ENCODE measurements around the gene CHURC1.

The CHURC1 gene

DNA sequence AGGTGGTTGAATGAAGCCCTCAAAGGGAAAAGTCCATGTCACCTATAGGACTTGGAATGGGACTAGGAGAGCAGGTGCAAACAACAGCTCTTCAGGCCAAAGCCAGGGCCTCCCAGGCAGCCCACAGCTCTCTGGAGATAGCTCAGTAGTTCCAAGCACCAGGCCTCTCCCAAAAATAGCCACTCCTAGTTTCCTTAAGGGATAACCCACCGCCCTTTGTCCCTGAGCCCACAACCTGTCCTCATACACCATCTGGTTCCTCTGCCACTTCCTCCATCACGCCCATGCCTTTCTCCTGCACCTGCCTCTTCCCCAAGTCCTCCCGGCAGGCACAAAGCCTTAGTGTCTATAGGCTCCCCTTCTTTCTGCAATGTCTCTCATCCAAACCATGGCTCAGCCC, 55.8 kb downstream of the CHURC1 start:
- no peak overlapping the region for H3K4me3 ChIP-seq (replicated peaks; ENCODE audit: low read depth, low read length)
- DNase-seq (ENCODE audit: extremely low read depth, low read depth): no peak
- no peak for TF ChIP-seq CTCF (IDR thresholded peaks at IDR 0.05; ENCODE audit: low read depth, low read length, missing control alignments)

DNA sequence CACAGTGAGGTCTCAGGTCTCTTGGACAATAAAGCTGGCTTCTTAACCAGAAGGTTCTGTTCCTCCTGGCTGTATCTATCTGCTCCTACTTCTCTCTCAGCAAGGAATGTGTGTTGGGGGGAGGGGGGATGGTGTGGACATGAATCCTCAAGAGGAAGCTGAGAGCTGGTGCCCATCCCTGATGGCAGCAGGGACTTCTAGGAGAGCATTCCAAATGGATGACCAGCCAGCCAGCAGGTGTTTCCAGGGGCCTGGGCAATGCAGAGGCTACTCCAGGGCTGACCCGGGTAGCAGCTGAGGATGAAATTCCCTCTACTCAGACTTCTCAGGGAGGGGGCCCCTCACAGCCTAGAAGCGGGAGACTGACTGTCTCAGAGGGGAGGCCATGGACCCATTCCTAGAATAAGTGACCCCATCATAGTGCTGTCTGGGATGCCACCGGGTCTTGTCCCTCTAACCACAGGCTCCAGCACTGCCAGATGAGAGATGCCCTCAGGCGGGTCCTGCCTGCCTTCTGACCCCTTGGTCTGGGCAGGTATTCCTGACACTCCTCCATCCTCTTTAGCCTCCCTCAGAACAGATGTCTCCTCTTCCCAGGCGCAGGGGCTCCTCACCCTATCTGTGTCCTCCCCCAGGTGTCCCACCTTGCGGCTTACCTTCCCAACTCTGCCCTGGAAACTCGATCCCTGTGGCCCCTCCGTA, 56.7 kb downstream of the CHURC1 start:
- no peak for DNase-seq (ENCODE audit: extremely low read depth, low read depth)

GRCh38 chr14:64971491-64971942, 57.3 kb downstream of the CHURC1 start:
- no peak for TF ChIP-seq CTCF (IDR thresholded peaks at IDR 0.05; ENCODE audit: low read depth, low read length, missing control alignments)
- H3K4me3 ChIP-seq (replicated peaks; ENCODE audit: low read depth, low read length): peak overlapping the region; percentile 44
- no peak for DNase-seq (ENCODE audit: extremely low read depth, low read depth)

More for the DNA sequence above, 56.7 kb downstream of the CHURC1 start:
- peak overlapping the region; percentile 44; the same call in 1 of the 2 replicates for H3K4me3 ChIP-seq (replicated peaks; ENCODE audit: low read depth, low read length)
- TF ChIP-seq CTCF (IDR thresholded peaks at IDR 0.05; ENCODE audit: low read depth, low read length, missing control alignments): no peak

DNA sequence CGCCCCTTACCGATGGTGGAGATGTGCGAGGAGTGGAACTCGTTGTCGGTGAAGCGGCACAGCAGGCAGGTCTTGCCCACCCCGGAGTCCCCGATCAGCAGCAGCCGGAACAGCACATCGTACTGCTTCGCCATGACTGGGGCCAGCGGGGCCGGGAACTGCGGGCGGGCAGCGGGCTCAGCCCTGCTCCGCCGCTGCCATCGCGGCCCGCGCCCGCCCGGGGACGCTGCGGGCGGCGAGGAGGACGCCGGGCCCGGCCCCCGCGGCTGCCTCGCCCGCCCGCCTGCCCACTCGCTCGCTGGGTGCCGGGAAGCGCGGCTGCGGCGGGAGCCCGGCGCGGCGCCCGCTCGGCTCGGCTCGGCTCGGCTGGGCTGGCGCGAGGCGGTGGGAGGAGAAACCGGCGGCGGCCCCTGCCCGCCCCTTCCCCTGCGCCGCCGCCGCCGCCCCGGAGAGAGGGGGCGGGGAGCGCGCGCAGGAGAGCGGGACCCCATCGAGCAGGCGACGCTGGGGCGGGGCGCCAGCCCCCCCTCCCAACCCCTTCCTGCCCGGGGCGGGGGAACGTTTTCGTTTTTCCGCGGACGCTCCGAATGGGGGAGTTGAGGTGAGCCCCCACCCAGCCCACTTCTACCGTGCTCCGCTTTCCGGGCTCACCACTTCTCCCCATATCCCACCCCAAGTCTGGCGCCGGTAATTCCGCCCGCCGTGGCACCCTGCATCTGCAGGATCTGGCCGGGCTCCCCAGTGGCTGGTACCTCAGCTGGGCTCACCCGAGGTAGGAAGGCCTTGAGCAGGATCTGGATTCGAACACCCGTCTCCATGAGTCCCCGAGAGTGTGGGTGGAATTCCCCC, 57.9 kb downstream of the CHURC1 start, which contains the start of gene RAB15:
RAB15 (minus strand) TSS at position 394 of the 849 bp plus-strand sequence; CDS start at position 134, 260 bp downstream.
- DNase-seq (ENCODE audit: extremely low read depth, low read depth): no peak
- peak within 1 kb of the TSS; percentile 44 for H3K4me3 ChIP-seq (replicated peaks; ENCODE audit: low read depth, low read length)
- TF ChIP-seq CTCF (IDR thresholded peaks at IDR 0.05; ENCODE audit: low read depth, low read length, missing control alignments): no peak

GRCh38 chr14:64973026-64973442, 58.8 kb downstream of the CHURC1 start:
- no peak overlapping the region; the same call in 1 of the 2 replicates for H3K4me3 ChIP-seq (replicated peaks; ENCODE audit: low read depth, low read length)
- TF ChIP-seq CTCF (IDR thresholded peaks at IDR 0.05; ENCODE audit: low read depth, low read length, missing control alignments): no peak
- DNase-seq (ENCODE audit: extremely low read depth, low read depth): no peak

DNA sequence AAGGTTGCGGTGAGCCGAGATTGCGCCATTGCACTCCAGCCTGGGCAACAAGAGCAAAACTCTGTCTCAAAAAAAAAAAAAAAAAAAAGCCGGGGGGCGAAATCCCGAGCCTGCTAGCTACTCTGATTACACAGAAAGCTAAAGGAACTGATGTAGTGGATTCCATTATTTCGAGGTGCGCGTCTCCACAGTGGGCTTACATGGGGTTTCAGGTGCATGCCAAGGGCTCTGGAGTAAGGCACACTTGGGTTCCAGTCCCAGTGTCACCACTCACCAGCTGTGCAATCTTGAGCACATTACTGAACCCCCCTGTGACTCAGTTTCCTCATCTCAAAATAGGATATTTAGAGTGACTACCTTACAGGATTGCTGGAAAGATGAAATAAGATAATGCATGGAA, 59.6 kb downstream of the CHURC1 start:
- H3K4me3 ChIP-seq (replicated peaks; ENCODE audit: low read depth, low read length): no peak overlapping the region
- no peak for DNase-seq (ENCODE audit: extremely low read depth, low read depth)
- TF ChIP-seq CTCF (IDR thresholded peaks at IDR 0.05; ENCODE audit: low read depth, low read length, missing control alignments): no peak

Measured in HFF-Myc (cell line).